Measurements from ENCODE around the gene PHLDA3. TPM values are rescaled to one million over a fixed set of nuclear protein-coding genes. Genes with fewer than 3 reads are reported as not detected.

Gene PHLDA3
- total and polyA plus RNA-seq, 2 of the 13 experiments (the other 11 are each of a cell fraction or from before 2014, with no cell fraction given) = 16.7 to 33.6 TPM

GRCh38 chr1:201488830-201489589 lies 20.0 kb upstream of the PHLDA3 start:
- ChIA-PET CTCF (ENCODE audit: low intra/inter-chr PET ratio, low total read pairs) (no interaction called here), POLR2A (no interaction called here)
- intact Hi-C loops (cut with micrococcal nuclease; ENCODE audit: unreplicated experiment) (no loop called here), in situ Hi-C loops (cut with HindIII; ENCODE audit: extremely low pct_ligation_motif_present, low pct_unique_long_range_greater_than_20kb) (no loop called here)
- no peaks in the 10 kb centered on the region for H4K20me1 ChIP-seq (ENCODE audit: insufficient read depth, low read length)
- H3K27me3 ChIP-seq (ENCODE audit: control insufficient read depth in 1 of 2, insufficient read depth in 2 of 2, low read length in 2 of 2) = no peaks in the 10 kb centered on the region
- no peak overlapping the region for H3K27ac ChIP-seq (ENCODE audit: extremely low read length, insufficient read depth, low read length)
- no peaks in the 10 kb centered on the region for H3K79me2 ChIP-seq (ENCODE audit: insufficient read depth, low read length)
- no peaks in the 10 kb centered on the region for H3K9me3 ChIP-seq (ENCODE audit: low read length)
- 97% methylated on average over 11 of the region's 12 CpGs for WGBS (ENCODE audit: low lambda C conversion rate)
- peaks cover 9 to 18% of the 10 kb centered on the region in 2 experiments; a peak in 3 of 5 replicates for H3K36me3 ChIP-seq (replicated peaks in 1 of 2; ENCODE audit: control insufficient read depth in 1 of 2, insufficient read depth in 2 of 2, low read length in 2 of 2)
- no peak overlapping the region for H2AFZ ChIP-seq (ENCODE audit: low read length)
- FAIRE-seq (no peak), ATAC-seq (no peak), DNase-seq (ENCODE audit: low spot score) (no peak)
- no TSS peak for BruUV-seq (replicated peaks)
- H3K9ac ChIP-seq (ENCODE audit: insufficient read depth, low read depth, low read length) = no peak overlapping the region
- H3K4me3 ChIP-seq (replicated peaks in 1 of 3; ENCODE audit: insufficient read depth in 1 of 3, low read depth in 2 of 3, low read length in 3 of 3) = no peak overlapping the region
- no peak overlapping the region for H3K4me2 ChIP-seq (ENCODE audit: low read depth, low read length)
- no peak for TF ChIP-seq SOX6 (IDR thresholded peaks at IDR 0.05)
- TF ChIP-seq SOX6 (CRISPR knock-in tag; IDR thresholded peaks at IDR 0.05) = no peak
- TF ChIP-seq ZNF546 (CRISPR knock-in tag; conservative IDR thresholded peaks at IDR 0.05) = no peak
- TF ChIP-seq, protein P1, sequence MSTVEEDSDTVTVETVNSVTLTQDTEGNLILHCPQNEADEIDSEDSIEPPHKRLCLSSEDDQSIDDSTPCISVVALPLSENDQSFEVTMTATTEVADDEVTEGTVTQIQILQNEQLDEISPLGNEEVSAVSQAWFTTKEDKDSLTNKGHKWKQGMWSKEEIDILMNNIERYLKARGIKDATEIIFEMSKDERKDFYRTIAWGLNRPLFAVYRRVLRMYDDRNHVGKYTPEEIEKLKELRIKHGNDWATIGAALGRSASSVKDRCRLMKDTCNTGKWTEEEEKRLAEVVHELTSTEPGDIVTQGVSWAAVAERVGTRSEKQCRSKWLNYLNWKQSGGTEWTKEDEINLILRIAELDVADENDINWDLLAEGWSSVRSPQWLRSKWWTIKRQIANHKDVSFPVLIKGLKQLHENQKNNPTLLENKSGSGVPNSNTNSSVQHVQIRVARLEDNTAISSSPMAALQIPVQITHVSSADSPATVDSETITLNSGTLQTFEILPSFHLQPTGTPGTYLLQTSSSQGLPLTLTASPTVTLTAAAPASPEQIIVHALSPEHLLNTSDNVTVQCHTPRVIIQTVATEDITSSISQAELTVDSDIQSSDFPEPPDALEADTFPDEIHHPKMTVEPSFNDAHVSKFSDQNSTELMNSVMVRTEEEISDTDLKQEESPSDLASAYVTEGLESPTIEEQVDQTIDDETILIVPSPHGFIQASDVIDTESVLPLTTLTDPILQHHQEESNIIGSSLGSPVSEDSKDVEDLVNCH (CRISPR knock-in tag; IDR thresholded peaks at IDR 0.05) = no peak
- TF ChIP-seq HNRNPH1 (optimal IDR thresholded peaks at IDR 0.05; ENCODE audit: low read depth, low read length) = no peak
- no peak for TF ChIP-seq ZNF207 (IDR thresholded peaks at IDR 0.05; ENCODE audit: borderline replicate concordance)
- no peak for TF ChIP-seq GATAD1 (CRISPR knock-in tag; IDR thresholded peaks at IDR 0.05)
- no peak for TF ChIP-seq ZNF567 (CRISPR knock-in tag; IDR thresholded peaks at IDR 0.05; ENCODE audit: borderline replicate concordance)
- no peak for TF ChIP-seq CBX5 (CRISPR knock-in tag; IDR thresholded peaks at IDR 0.05; ENCODE audit: borderline replicate concordance)
- TF ChIP-seq ZFP41 (CRISPR knock-in tag; IDR thresholded peaks at IDR 0.05; ENCODE audit: borderline replicate concordance) = no peak
- TF ChIP-seq ZC3H13 (CRISPR knock-in tag; IDR thresholded peaks at IDR 0.05) = no peak
- TF ChIP-seq PHF20 (CRISPR knock-in tag; IDR thresholded peaks at IDR 0.05) = no peak
- TF ChIP-seq CENPX (CRISPR knock-in tag; IDR thresholded peaks at IDR 0.05) = no peak
- TF ChIP-seq, protein P2, sequence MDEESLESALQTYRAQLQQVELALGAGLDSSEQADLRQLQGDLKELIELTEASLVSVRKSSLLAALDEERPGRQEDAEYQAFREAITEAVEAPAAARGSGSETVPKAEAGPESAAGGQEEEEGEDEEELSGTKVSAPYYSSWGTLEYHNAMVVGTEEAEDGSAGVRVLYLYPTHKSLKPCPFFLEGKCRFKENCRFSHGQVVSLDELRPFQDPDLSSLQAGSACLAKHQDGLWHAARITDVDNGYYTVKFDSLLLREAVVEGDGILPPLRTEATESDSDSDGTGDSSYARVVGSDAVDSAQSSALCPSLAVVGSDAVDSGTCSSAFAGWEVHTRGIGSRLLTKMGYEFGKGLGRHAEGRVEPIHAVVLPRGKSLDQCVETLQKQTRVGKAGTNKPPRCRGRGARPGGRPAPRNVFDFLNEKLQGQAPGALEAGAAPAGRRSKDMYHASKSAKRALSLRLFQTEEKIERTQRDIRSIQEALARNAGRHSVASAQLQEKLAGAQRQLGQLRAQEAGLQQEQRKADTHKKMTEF (CRISPR knock-in tag; IDR thresholded peaks at IDR 0.05) = no peak
- no peak for TF ChIP-seq ZNF850 (CRISPR knock-in tag; conservative IDR thresholded peaks at IDR 0.05)
- H3K4me1 ChIP-seq (ENCODE audit: insufficient read depth, low read length) = peaks cover 6% of the 10 kb centered on the region
